Nucleus accumbens (tissue), 56 donors: ENCODE data around the gene PACRG.

Source experiments
- DNase-seq, 56 donors: peaks; one replicate each; lab custom pipeline; 2025; lab: John Stamatoyannopoulos, UW

PACRG gene

GRCh38 chr6:163062790-163063189 is 335.0 kb downstream of the PACRG start:
- DNase-seq: no peak

GRCh38 chr6:163063561-163063960 is 335.8 kb downstream of the PACRG start:
- DNase-seq: no peak

GRCh38 chr6:163064397-163064796 is 336.6 kb downstream of the PACRG start:
- DNase-seq: no peak

- DNase-seq: no peak
Measured at GRCh38 chr6:163066200-163066599, 338.4 kb downstream of the PACRG start.

- DNase-seq: no peak
Measured at GRCh38 chr6:163077134-163077533, 349.4 kb downstream of the PACRG start.

GRCh38 chr6:163078712-163079111 is 350.9 kb downstream of the PACRG start:
- no peak for DNase-seq

GRCh38 chr6:163080228-163080627 is 352.5 kb downstream of the PACRG start:
- DNase-seq: no peak

GRCh38 chr6:163083141-163083540 is 355.4 kb downstream of the PACRG start:
- no peak for DNase-seq

GRCh38 chr6:163085426-163085825 is 357.7 kb downstream of the PACRG start:
- DNase-seq: no peak

- DNase-seq: no peak
Measured at GRCh38 chr6:163085861-163086623, 358.3 kb downstream of the PACRG start.

- no peak for DNase-seq
Measured at GRCh38 chr6:163086624-163086920, 358.8 kb downstream of the PACRG start.

GRCh38 chr6:163087981-163088380 is 360.2 kb downstream of the PACRG start:
- DNase-seq: no peak

GRCh38 chr6:163092876-163093275 is 365.1 kb downstream of the PACRG start:
- peak in 22 of 56 donors; percentile 9 to 58 (median 21) for DNase-seq

- DNase-seq: no peak
Measured at GRCh38 chr6:163094881-163095280, 367.1 kb downstream of the PACRG start.

- no peak for DNase-seq
Measured at GRCh38 chr6:163095401-163095800, 367.6 kb downstream of the PACRG start.

GRCh38 chr6:163098827-163099479 is 371.2 kb downstream of the PACRG start:
- peak in 11 of 56 donors; percentile 10 to 41 (median 23) for DNase-seq

GRCh38 chr6:163099621-163100171 is 371.9 kb downstream of the PACRG start:
- DNase-seq: peak in 18 of 56 donors; percentile 6 to 43 (median 24)

GRCh38 chr6:163100259-163100658 is 372.5 kb downstream of the PACRG start:
- no peak for DNase-seq

GRCh38 chr6:163113358-163113962 is 385.7 kb downstream of the PACRG start:
- DNase-seq: no peak

GRCh38 chr6:163118941-163119340 is 391.2 kb downstream of the PACRG start:
- DNase-seq: peak in 4 of 56 donors; percentile 6 to 13 (median 12)

GRCh38 chr6:163120223-163120622 is 392.4 kb downstream of the PACRG start:
- no peak for DNase-seq

- DNase-seq: no peak
Measured at GRCh38 chr6:163121270-163121669, 393.5 kb downstream of the PACRG start.
